IMR-90 (cell line): Measurements from ENCODE around the gene SRCAP. TPM values are rescaled to one million over a fixed set of nuclear protein-coding genes. Genes with fewer than 3 reads are reported as not detected.

Experiments
- ATAC-seq: fragments of 200-7000 bp; cut with Tn5 transposase; 2 replicates; pipeline ENCODE4 v1.9.1; 2020; ENCODE audit warnings: low read depth, mild to moderate bottlenecking, moderate library complexity
- BruUV-seq: library from RNA; stranded (reverse); fragments of 400-500 nt; replicated peaks from 2 replicates; lab custom pipeline; 2021; lab: Mats Ljungman, UMichigan
- CTCF ChIA-PET: fragments of 300-600 bp; formaldehyde crosslinking; extraction: SDS; loops from one replicate; lab custom pipeline; 2021; ENCODE audit warnings: antibody characterized with exemption; lab: Yijun Ruan, JAX
- POLR2A ChIA-PET: fragments of 300-600 bp; sonication (Branson Sonifier 250); formaldehyde crosslinking; loops from one replicate; lab custom pipeline; 2022; ENCODE audit warnings: antibody characterized with exemption; ENCODE audit not compliant: unreplicated experiment; lab: Charles Lee
- DNase-seq: peaks from one replicate; pipeline ENCODE4 v3.0.0; 2013
- H2AFZ ChIP-seq: replicated peaks from 2 replicates; pipeline ENCODE3; 2013; ENCODE audit warnings: low read length, mild to moderate bottlenecking; ENCODE audit not compliant: poor library complexity
- H2AK5ac ChIP-seq: 2 replicates; pipeline ENCODE4 v1.6.1; 2013; ENCODE audit warnings: low read depth, low read length, inconsistent platforms
- H2AK9ac ChIP-seq: replicated peaks from 2 replicates; pipeline ENCODE3; 2013; ENCODE audit warnings: mild to moderate bottlenecking, low read depth, low read length, moderate library complexity; ENCODE audit not compliant: poor library complexity
- H2BK120ac ChIP-seq: 2 replicates; pipeline ENCODE4 v1.6.1; 2013; ENCODE audit warnings: low read depth, low read length, inconsistent platforms
- H2BK15ac ChIP-seq: 3 replicates; pipeline ENCODE4 v1.6.1; 2013; ENCODE audit warnings: low read depth, low read length, inconsistent platforms
- H2BK20ac ChIP-seq: 2 replicates; pipeline ENCODE4 v1.6.1; 2013; ENCODE audit warnings: low read depth, mild to moderate bottlenecking, inconsistent platforms, low read length, moderate library complexity
- H2BK5ac ChIP-seq: 2 replicates; pipeline ENCODE4 v1.6.1; 2013; ENCODE audit warnings: mild to moderate bottlenecking, low read depth, low read length, inconsistent platforms; ENCODE audit not compliant: poor library complexity, severe bottlenecking
- H3K14ac ChIP-seq: replicated peaks from 2 replicates; pipeline ENCODE4 v1.6.1; 2013; ENCODE audit warnings: low read depth, low read length, inconsistent platforms
- H3K18ac ChIP-seq: 2 replicates; pipeline ENCODE4 v1.6.1; 2013; ENCODE audit warnings: low read depth, low read length, control low read depth
- H3K23ac ChIP-seq: 2 replicates; pipeline ENCODE4 v1.6.1; 2013; ENCODE audit warnings: low read depth, low read length, inconsistent platforms
- H3K27ac ChIP-seq: 2 replicates; pipeline ENCODE4 v1.5.1; 2013; ENCODE audit warnings: mild to moderate bottlenecking, control low read depth, low read length; ENCODE audit not compliant: insufficient read depth
- H3K27me3 ChIP-seq: 2 replicates; pipeline ENCODE4 v1.6.1; 2013; ENCODE audit warnings: low read length; ENCODE audit not compliant: control insufficient read depth, insufficient read depth
- H3K36me3 ChIP-seq: 2 replicates; pipeline ENCODE4 v1.6.1; 2013; ENCODE audit warnings: low read length, mixed read lengths; ENCODE audit not compliant: control insufficient read depth, insufficient read depth
- H3K4ac ChIP-seq: 2 replicates; pipeline ENCODE4 v1.6.1; 2013; ENCODE audit warnings: low read depth, low read length, inconsistent platforms
- H3K4me1 ChIP-seq: 2 replicates; pipeline ENCODE4 v1.6.1; 2013; ENCODE audit warnings: low read length, mixed read lengths; ENCODE audit not compliant: control insufficient read depth, insufficient read depth
- H3K4me2 ChIP-seq: 2 replicates; pipeline ENCODE4 v1.6.1; 2013; ENCODE audit warnings: low read depth, mild to moderate bottlenecking, control low read depth, low read length, moderate library complexity
- H3K4me3 ChIP-seq: 2 replicates; pipeline ENCODE4 v1.5.1; 2013; ENCODE audit warnings: low read depth, mild to moderate bottlenecking, control low read depth, low read length, moderate library complexity; ENCODE audit not compliant: insufficient read depth
- H3K56ac ChIP-seq: 2 replicates; pipeline ENCODE4 v1.6.1; 2013; ENCODE audit warnings: low read length, inconsistent platforms; ENCODE audit not compliant: insufficient read depth; ENCODE audit errors: extremely low read depth
- H3K79me1 ChIP-seq, 2 experiments: 2 replicates each; pipeline ENCODE4 v1.6.1; 2013; ENCODE audit warnings: low read length in 2 of 2, inconsistent platforms in 1 of 2, low read depth in 1 of 2
- H3K9ac ChIP-seq: 2 replicates; pipeline ENCODE4 v1.6.1; 2013; ENCODE audit warnings: low read depth, low read length, control low read depth
- H3K9me1 ChIP-seq: 2 replicates; pipeline ENCODE4 v1.6.1; 2013; ENCODE audit warnings: low read length, inconsistent platforms; ENCODE audit not compliant: insufficient read depth
- H3K9me3 ChIP-seq: 2 replicates; pipeline ENCODE4 v1.6.1; 2013; ENCODE audit warnings: low read length; ENCODE audit not compliant: control insufficient read depth, insufficient read depth
- H4K20me1 ChIP-seq: 2 replicates; pipeline ENCODE4 v1.6.1; 2013; ENCODE audit warnings: low read length, inconsistent platforms; ENCODE audit not compliant: insufficient read depth
- H4K5ac ChIP-seq: 2 replicates; pipeline ENCODE4 v1.6.1; 2013; ENCODE audit warnings: mild to moderate bottlenecking, low read depth, low read length, control low read depth
- H4K8ac ChIP-seq, 2 experiments: 2 replicates each; pipeline ENCODE4 v1.6.1; 2013; ENCODE audit warnings: low read depth in 2 of 2, low read length in 2 of 2, control low read depth in 1 of 2, inconsistent platforms in 1 of 2
- H4K91ac ChIP-seq: 2 replicates; pipeline ENCODE4 v1.6.1; 2013; ENCODE audit warnings: low read depth, low read length, inconsistent platforms; ENCODE audit not compliant: insufficient read depth
- CHD1 ChIP-seq: IDR thresholded peaks from 2 replicates; pipeline ENCODE4 v1.6.1; 2012; ENCODE audit warnings: low read depth, low read length, improper control_type of control experiment
- FOS ChIP-seq: fragments of 150-350 bp; IDR thresholded peaks from 2 replicates; pipeline ENCODE4 v1.6.1; 2016; ENCODE audit warnings: low read depth, low read length
- POLR2A ChIP-seq: IDR thresholded peaks from 2 replicates; pipeline ENCODE4 v1.6.1; 2012; ENCODE audit warnings: mild to moderate bottlenecking, low read depth, low read length
- WGBS, 2 experiments: methylation state at CpG; one replicate each; pipeline versions ENCODE4 v1.1.5 to v1.1.7; 2013; ENCODE audit warnings: missing lambda C conversion rate in 2 of 2; ENCODE audit not compliant: insufficient read length in 1 of 2; ENCODE audit errors: extremely low coverage in 2 of 2; 5-methylcytosine and 5-hydroxymethylcytosine counted together
- dilution Hi-C: fragments of 300-500 bp; cut with HindIII; formaldehyde crosslinking; loops from one replicate; pipeline ENCODE4 v1.14.3; 2018; ENCODE audit warnings: low sequenced_read_pairs; ENCODE audit not compliant: unreplicated experiment
- in situ Hi-C: fragments of 300-500 bp; cut with MboI; formaldehyde crosslinking; loops from 3 replicates; pipeline ENCODE4 v1.14.3; 2019; ENCODE audit warnings: low sequenced_read_pairs, inconsistent platforms, mixed read lengths
- intact Hi-C: fragments of 100-400 bp; cut with micrococcal nuclease; formaldehyde crosslinking; loops from 2 replicates; pipeline ENCODE4 v1.10.0; 2022
- polyA plus RNA-seq, 3 experiments: library from polyadenylated mRNA; depleted of rRNA; stranded (reverse); fragments of >200 nt; gene quantifications; 2 replicates each; pipeline ENCODE4 v1.2.3, GENCODE V29; 2012; ENCODE audit warnings: low replicate concordance in 1 of 3
- total RNA-seq: library from RNA; depleted of rRNA; stranded (reverse); fragments of >200 nt; gene quantifications from 2 replicates; pipeline ENCODE4 v1.2.3, GENCODE V29; 2012
- TF ChIP-seq, protein P1 (sequence below): conservative IDR thresholded peaks from 2 replicates; pipeline ENCODE4 v1.5.1; 2012; ENCODE audit warnings: mild to moderate bottlenecking, low read depth, low read length, improper control_type of control experiment
- TF ChIP-seq, protein P2 (sequence below): fragments of 150-350 bp; IDR thresholded peaks from 2 replicates; pipeline ENCODE4 v1.6.1; 2017; ENCODE audit warnings: mild to moderate bottlenecking, antibody characterized with exemption, low read length, low read depth

The SRCAP gene
- total and polyA plus RNA-seq, 2 of the 4 experiments (the other 2 are of a cell fraction): 4.5 to 8.2 TPM

DNA sequence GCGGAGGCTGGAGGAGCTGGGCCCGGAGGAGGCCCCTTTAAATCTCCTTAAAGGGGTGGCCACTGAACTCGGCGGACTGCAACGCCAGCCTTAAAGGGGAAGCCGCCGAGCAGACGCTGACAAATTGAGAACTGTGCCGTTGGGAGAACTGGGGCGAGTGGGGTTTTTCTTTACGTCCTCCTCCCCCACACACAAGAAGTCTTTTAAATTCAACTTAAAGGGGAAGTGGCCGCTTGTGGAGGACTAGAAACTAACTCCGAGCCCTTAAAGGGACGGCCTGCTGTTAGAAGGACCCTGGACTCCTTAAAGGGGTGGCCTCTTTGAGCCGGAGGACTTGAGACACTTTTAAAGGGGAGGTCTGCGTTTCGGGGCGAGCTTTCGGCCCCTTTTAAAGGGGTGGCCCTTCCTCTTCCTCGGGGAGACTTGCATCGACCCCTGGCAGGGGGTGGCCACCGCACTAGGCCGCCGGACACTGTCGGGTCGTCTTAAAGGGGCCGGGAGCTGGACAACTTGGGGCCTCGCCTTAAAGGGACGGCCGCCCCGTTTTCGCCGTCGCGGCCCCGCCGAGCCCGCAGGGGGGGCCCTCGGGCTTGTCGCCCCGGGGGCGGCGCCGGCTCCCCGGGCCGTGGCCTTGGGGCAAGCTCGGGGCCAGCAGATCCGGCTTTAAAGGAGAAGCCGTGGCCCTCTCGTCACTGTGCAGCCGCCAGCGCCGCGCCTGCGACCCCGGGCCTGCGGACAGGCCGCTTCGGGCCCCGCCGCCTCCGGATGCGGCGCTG is 40.1 kb upstream of the SRCAP start:
- Histone ChIP-seq H4K5ac (peak overlapping the region; percentile 24), H3K9ac (peak overlapping the region; percentile 78), H2AFZ (peak overlapping the region; percentile 99), H3K4me1 (peaks cover 12% of the 10 kb centered on the region; the same call in 1 of the 2 replicates), H2AK9ac (peak overlapping the region; percentile 99), H2BK20ac (peak overlapping the region; percentile 37; the same call in 1 of the 2 replicates), H2BK120ac (peak overlapping the region; percentile 80), H3K9me1 (peaks cover 5% of the 10 kb centered on the region; the same call in 1 of the 2 replicates), H3K14ac (peak overlapping the region; percentile 96), H3K18ac (peak overlapping the region; percentile 38; the same call in 1 of the 2 replicates), H4K8ac (peak overlapping the region; percentile 27 to 93; a peak in 3 of 4 replicates), H3K4me2 (peak overlapping the region; percentile 11), H3K56ac (peak overlapping the region; percentile 98), H4K20me1 (peaks cover 37% of the 10 kb centered on the region), H3K9me3 (no peaks in the 10 kb centered on the region), H3K4me3 (peak overlapping the region; percentile 62), H3K36me3 (peaks cover 51% of the 10 kb centered on the region), H4K91ac (peak overlapping the region; percentile 45), H2BK15ac (peak overlapping the region; percentile 2; the same call in 2 of the 3 replicates), H3K27me3 (no peaks in the 10 kb centered on the region), H3K27ac (peak overlapping the region; percentile 82), H2BK5ac (peak overlapping the region; percentile 85), H2AK5ac (no peak overlapping the region), H3K4ac (peak overlapping the region; percentile 90), H3K79me1 (peaks cover 37 to 53% of the 10 kb centered on the region in 2 experiments), H3K23ac (peak overlapping the region; percentile 93)
- in situ Hi-C loops: no loop called here
- ATAC-seq: peak; percentile 70
- intact Hi-C loops: loop anchor here (1.0 to 2.0 kb wide), 2 partner anchors 35 to 132 kb away; partner anchors contain the start of gene ZNF768
- dilution Hi-C loops: no loop called here
- no TSS peak for BruUV-seq
- 0% methylated on average over 16 of the region's 64 CpGs; no CpG with 5 or more reads in 1 of the 2 experiments for WGBS, 2 experiments
- ChIA-PET POLR2A (interaction anchor here (0.6 kb wide), 2 partner anchors 53 to 264 kb away, joined by 3 to 8 read pairs; no protein-coding TSS in a partner anchor), CTCF (interaction anchor here (0.5 to 1.5 kb wide), 3 partner anchors 35 to 231 kb away, joined by 3 to 4 read pairs (median 3); no protein-coding TSS in a partner anchor)
- peak; percentile 97 for DNase-seq
- TF ChIP-seq, protein P1, sequence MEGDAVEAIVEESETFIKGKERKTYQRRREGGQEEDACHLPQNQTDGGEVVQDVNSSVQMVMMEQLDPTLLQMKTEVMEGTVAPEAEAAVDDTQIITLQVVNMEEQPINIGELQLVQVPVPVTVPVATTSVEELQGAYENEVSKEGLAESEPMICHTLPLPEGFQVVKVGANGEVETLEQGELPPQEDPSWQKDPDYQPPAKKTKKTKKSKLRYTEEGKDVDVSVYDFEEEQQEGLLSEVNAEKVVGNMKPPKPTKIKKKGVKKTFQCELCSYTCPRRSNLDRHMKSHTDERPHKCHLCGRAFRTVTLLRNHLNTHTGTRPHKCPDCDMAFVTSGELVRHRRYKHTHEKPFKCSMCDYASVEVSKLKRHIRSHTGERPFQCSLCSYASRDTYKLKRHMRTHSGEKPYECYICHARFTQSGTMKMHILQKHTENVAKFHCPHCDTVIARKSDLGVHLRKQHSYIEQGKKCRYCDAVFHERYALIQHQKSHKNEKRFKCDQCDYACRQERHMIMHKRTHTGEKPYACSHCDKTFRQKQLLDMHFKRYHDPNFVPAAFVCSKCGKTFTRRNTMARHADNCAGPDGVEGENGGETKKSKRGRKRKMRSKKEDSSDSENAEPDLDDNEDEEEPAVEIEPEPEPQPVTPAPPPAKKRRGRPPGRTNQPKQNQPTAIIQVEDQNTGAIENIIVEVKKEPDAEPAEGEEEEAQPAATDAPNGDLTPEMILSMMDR: 0 out of 2 replicates have a peak, but pooled peaks have one; percentile 23
- TF ChIP-seq, protein P2, sequence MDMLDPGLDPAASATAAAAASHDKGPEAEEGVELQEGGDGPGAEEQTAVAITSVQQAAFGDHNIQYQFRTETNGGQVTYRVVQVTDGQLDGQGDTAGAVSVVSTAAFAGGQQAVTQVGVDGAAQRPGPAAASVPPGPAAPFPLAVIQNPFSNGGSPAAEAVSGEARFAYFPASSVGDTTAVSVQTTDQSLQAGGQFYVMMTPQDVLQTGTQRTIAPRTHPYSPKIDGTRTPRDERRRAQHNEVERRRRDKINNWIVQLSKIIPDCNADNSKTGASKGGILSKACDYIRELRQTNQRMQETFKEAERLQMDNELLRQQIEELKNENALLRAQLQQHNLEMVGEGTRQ: no peak
- no peak; the same call in 1 of the 2 replicates for TF ChIP-seq CHD1
- TF ChIP-seq POLR2A: 0 out of 2 replicates have a peak, but pooled peaks have one; percentile 15
- no peak for TF ChIP-seq FOS
